Large intestine (tissue), 3 donors: ENCODE results near the gene MAG. TPM values are rescaled to one million over a fixed set of nuclear protein-coding genes. Genes with fewer than 3 reads are reported as not detected.

Source experiments
- DNase-seq, 2 donors: peaks; one replicate each; pipeline versions ENCODE4 v3.0.0 to v3.0.0-alpha.2; 2013
- H3K27ac ChIP-seq: one replicate; pipeline ENCODE4 v1.5.1; 2013; ENCODE audit warnings: low read length
- H3K27me3 ChIP-seq: 2 replicates; pipeline ENCODE4 v1.6.1; 2013; ENCODE audit warnings: low read length; ENCODE audit not compliant: control insufficient read depth, insufficient read depth
- H3K36me3 ChIP-seq: 2 replicates; pipeline ENCODE4 v1.6.1; 2013; ENCODE audit warnings: low read length; ENCODE audit not compliant: control insufficient read depth, insufficient read depth
- H3K4me1 ChIP-seq: one replicate; pipeline ENCODE4 v1.6.1; 2013; ENCODE audit warnings: low read length; ENCODE audit not compliant: control insufficient read depth, insufficient read depth
- H3K4me3 ChIP-seq: one replicate; pipeline ENCODE4 v1.5.1; 2013; ENCODE audit warnings: low read length
- H3K9me3 ChIP-seq: one replicate; pipeline ENCODE4 v1.6.1; 2013; ENCODE audit warnings: mild to moderate bottlenecking, low read depth, low read length, moderate library complexity; ENCODE audit not compliant: control insufficient read depth
- WGBS: methylation state at CpG from one replicate; pipeline ENCODE4 v1.1.5; 2013; ENCODE audit warnings: low lambda C conversion rate; ENCODE audit not compliant: insufficient coverage; 5-methylcytosine and 5-hydroxymethylcytosine counted together
- polyA plus RNA-seq: library from polyadenylated mRNA; unstranded; fragments of 120-200 nt; gene quantifications from one replicate; pipeline ENCODE4 v1.2.1, GENCODE V29; 2013

Gene MAG
- polyA plus RNA-seq, 1 donor = 0.37 TPM

- DNase-seq = no peak
- no CpG with 5 or more reads among the region's 16 CpGs for WGBS
- H3K27me3 ChIP-seq = no peaks in the 10 kb centered on the region
- no peaks in the 10 kb centered on the region for H3K9me3 ChIP-seq
- no peak overlapping the region for H3K4me3 ChIP-seq
- no peak overlapping the region for H3K27ac ChIP-seq
- no peaks in the 10 kb centered on the region for H3K4me1 ChIP-seq
- H3K36me3 ChIP-seq = no peaks in the 10 kb centered on the region
Observed at GRCh38 chr19:35318679-35319448, 26.9 kb downstream of the MAG start.

- H3K4me3 ChIP-seq = no peak overlapping the region
- no peaks in the 10 kb centered on the region for H3K27me3 ChIP-seq
- no peak overlapping the region for H3K27ac ChIP-seq
- no CpG with 5 or more reads among the region's 12 CpGs for WGBS
- H3K36me3 ChIP-seq = no peaks in the 10 kb centered on the region
- no peaks in the 10 kb centered on the region for H3K9me3 ChIP-seq
- H3K4me1 ChIP-seq = no peaks in the 10 kb centered on the region
- no peak for DNase-seq
Observed at GRCh38 chr19:35320065-35320713, 28.2 kb downstream of the MAG start.

GRCh38 chr19:35321291-35321690 is 29.3 kb downstream of the MAG start:
- DNase-seq = no peak
- Histone ChIP-seq H3K4me1 (no peaks in the 10 kb centered on the region), H3K4me3 (no peak overlapping the region), H3K9me3 (no peaks in the 10 kb centered on the region), H3K27me3 (no peaks in the 10 kb centered on the region), H3K27ac (no peak overlapping the region), H3K36me3 (no peaks in the 10 kb centered on the region)
- 86% methylated on average over 1 of the region's 2 CpGs for WGBS

GRCh38 chr19:35322014-35322413 is 30.1 kb downstream of the MAG start:
- Histone ChIP-seq H3K27me3 (peaks cover 3% of the 10 kb centered on the region), H3K27ac (no peak overlapping the region), H3K9me3 (no peaks in the 10 kb centered on the region), H3K4me1 (no peaks in the 10 kb centered on the region), H3K4me3 (no peak overlapping the region), H3K36me3 (no peaks in the 10 kb centered on the region)
- 87% methylated on average over 3 of the region's 9 CpGs for WGBS
- DNase-seq = no peak

- no peak overlapping the region for H3K27ac ChIP-seq
- no peaks in the 10 kb centered on the region for H3K9me3 ChIP-seq
- WGBS = no CpG with 5 or more reads among the region's 4 CpGs
- no peak overlapping the region for H3K4me3 ChIP-seq
- DNase-seq = no peak
- no peaks in the 10 kb centered on the region for H3K36me3 ChIP-seq
- H3K4me1 ChIP-seq = no peaks in the 10 kb centered on the region
- H3K27me3 ChIP-seq = peaks cover 4% of the 10 kb centered on the region
Observed at GRCh38 chr19:35327642-35328041, 35.7 kb downstream of the MAG start.

- H3K4me3 ChIP-seq = no peak within 1 kb of the TSS
Observed at GRCh38 chr19:35328851-35329285, 36.9 kb downstream of the MAG start, which contains the start of gene CD22. TSS of gene CD22 (plus strand) at chr19:35329187. CDS start at chr19:35332041, 2,854 bp downstream.

GRCh38 chr19:35329323-35329722 is 37.4 kb downstream of the MAG start:
- Histone ChIP-seq H3K4me1 (no peaks in the 10 kb centered on the region), H3K9me3 (no peaks in the 10 kb centered on the region), H3K36me3 (no peaks in the 10 kb centered on the region), H3K4me3 (no peak overlapping the region), H3K27me3 (peaks cover 4% of the 10 kb centered on the region), H3K27ac (no peak overlapping the region)
- DNase-seq = no peak
- no CpG with 5 or more reads among the region's 4 CpGs for WGBS

More at GRCh38 chr19:35328851-35329285, 36.9 kb downstream of the MAG start, which contains the start of gene CD22:
- Histone ChIP-seq H3K27ac (no peak within 1 kb of the TSS), H3K36me3 (no peaks in the 10 kb centered on the region), H3K4me1 (no peaks in the 10 kb centered on the region), H3K9me3 (no peaks in the 10 kb centered on the region), H3K27me3 (peaks cover 4% of the 10 kb centered on the region)
- no peak for DNase-seq
- no CpG with 5 or more reads among the region's 12 CpGs for WGBS

GRCh38 chr19:35330475-35330874 is 38.5 kb downstream of the MAG start:
- DNase-seq = no peak
- Histone ChIP-seq H3K27me3 (peaks cover 4% of the 10 kb centered on the region), H3K4me3 (no peak overlapping the region), H3K4me1 (no peaks in the 10 kb centered on the region), H3K9me3 (no peaks in the 10 kb centered on the region), H3K36me3 (no peaks in the 10 kb centered on the region), H3K27ac (no peak overlapping the region)
- no CpG with 5 or more reads among the region's 7 CpGs for WGBS

GRCh38 chr19:35331551-35332214 is 39.7 kb downstream of the MAG start:
- Histone ChIP-seq H3K36me3 (no peaks in the 10 kb centered on the region), H3K27me3 (peaks cover 4% of the 10 kb centered on the region), H3K4me3 (no peak overlapping the region), H3K27ac (no peak overlapping the region), H3K9me3 (no peaks in the 10 kb centered on the region), H3K4me1 (no peaks in the 10 kb centered on the region)
- no peak for DNase-seq
- no CpG with 5 or more reads among the region's 14 CpGs for WGBS

- no peak overlapping the region for H3K27ac ChIP-seq
- no peaks in the 10 kb centered on the region for H3K4me1 ChIP-seq
- DNase-seq = no peak
- WGBS = no CpG with 5 or more reads among the region's 12 CpGs
- H3K36me3 ChIP-seq = no peaks in the 10 kb centered on the region
- H3K9me3 ChIP-seq = no peaks in the 10 kb centered on the region
- no peak overlapping the region for H3K4me3 ChIP-seq
- no peaks in the 10 kb centered on the region for H3K27me3 ChIP-seq
Observed at GRCh38 chr19:35332817-35333216, 40.9 kb downstream of the MAG start.
